HTERT RPE-1 (cell line): ENCODE measurements around the gene ARHGAP5.

Experiments used
- in situ Hi-C: fragments of 300-500 bp; cut with MboI; formaldehyde crosslinking; loops from 4 replicates; pipeline ENCODE4 v1.14.3; 2020; ENCODE audit warnings: low sequenced_read_pairs

The ARHGAP5 gene

GRCh38 chr14:32074887-32075572 lies 2.1 kb upstream of the ARHGAP5 start:
- in situ Hi-C loops, result no loop called here

GRCh38 chr14:32075672-32076277 lies 1.3 kb upstream of the ARHGAP5 start:
- in situ Hi-C loops, result no loop called here

- in situ Hi-C loops, result no loop called here
Observed at GRCh38 chr14:32076278-32077080, 625 bp upstream of the ARHGAP5 start.

- in situ Hi-C loops, result no loop called here
Observed at GRCh38 chr14:32078023-32078857, 1.1 kb downstream of the ARHGAP5 start.

- in situ Hi-C loops, result no loop called here
Observed at GRCh38 chr14:32078858-32079216, 1.7 kb downstream of the ARHGAP5 start.

GRCh38 chr14:32079264-32079663 lies 2.2 kb downstream of the ARHGAP5 start:
- in situ Hi-C loops, result no loop called here

GRCh38 chr14:32080001-32080510 lies 3.0 kb downstream of the ARHGAP5 start:
- in situ Hi-C loops, result no loop called here

- in situ Hi-C loops, result no loop called here
Observed at GRCh38 chr14:32081901-32082300, 4.8 kb downstream of the ARHGAP5 start.

- in situ Hi-C loops, result no loop called here
Observed at GRCh38 chr14:32083315-32083624, 6.2 kb downstream of the ARHGAP5 start.

GRCh38 chr14:32083789-32084188 lies 6.7 kb downstream of the ARHGAP5 start:
- in situ Hi-C loops, result no loop called here

GRCh38 chr14:32085182-32085844 lies 8.2 kb downstream of the ARHGAP5 start:
- in situ Hi-C loops, result no loop called here

- in situ Hi-C loops, result no loop called here
Observed at GRCh38 chr14:32085845-32086383, 8.8 kb downstream of the ARHGAP5 start.

GRCh38 chr14:32087173-32087861 lies 10.2 kb downstream of the ARHGAP5 start:
- in situ Hi-C loops, result no loop called here

- in situ Hi-C loops, result no loop called here
Observed at GRCh38 chr14:32087907-32088306, 10.8 kb downstream of the ARHGAP5 start.

- in situ Hi-C loops, result no loop called here
Observed at GRCh38 chr14:32090686-32091085, 13.6 kb downstream of the ARHGAP5 start.

GRCh38 chr14:32099473-32099872 lies 22.4 kb downstream of the ARHGAP5 start:
- in situ Hi-C loops, result no loop called here

GRCh38 chr14:32100175-32100574 lies 23.1 kb downstream of the ARHGAP5 start:
- in situ Hi-C loops, result no loop called here

GRCh38 chr14:32102152-32102787 lies 25.2 kb downstream of the ARHGAP5 start:
- in situ Hi-C loops, result no loop called here

GRCh38 chr14:32102968-32103367 lies 25.9 kb downstream of the ARHGAP5 start:
- in situ Hi-C loops, result no loop called here
